ENCODE measurements around the gene SHB. TPM values are rescaled to one million over a fixed set of nuclear protein-coding genes. Genes with fewer than 3 reads are reported as not detected.
A peak's percentile ranks its signal among the peaks of the same experiment; 100 is the strongest.

Gene SHB
- total and polyA plus RNA-seq, 2 of the 13 experiments (the other 11 are each of a cell fraction or from before 2014, with no cell fraction given) = 19.4 to 20.7 TPM

DNA sequence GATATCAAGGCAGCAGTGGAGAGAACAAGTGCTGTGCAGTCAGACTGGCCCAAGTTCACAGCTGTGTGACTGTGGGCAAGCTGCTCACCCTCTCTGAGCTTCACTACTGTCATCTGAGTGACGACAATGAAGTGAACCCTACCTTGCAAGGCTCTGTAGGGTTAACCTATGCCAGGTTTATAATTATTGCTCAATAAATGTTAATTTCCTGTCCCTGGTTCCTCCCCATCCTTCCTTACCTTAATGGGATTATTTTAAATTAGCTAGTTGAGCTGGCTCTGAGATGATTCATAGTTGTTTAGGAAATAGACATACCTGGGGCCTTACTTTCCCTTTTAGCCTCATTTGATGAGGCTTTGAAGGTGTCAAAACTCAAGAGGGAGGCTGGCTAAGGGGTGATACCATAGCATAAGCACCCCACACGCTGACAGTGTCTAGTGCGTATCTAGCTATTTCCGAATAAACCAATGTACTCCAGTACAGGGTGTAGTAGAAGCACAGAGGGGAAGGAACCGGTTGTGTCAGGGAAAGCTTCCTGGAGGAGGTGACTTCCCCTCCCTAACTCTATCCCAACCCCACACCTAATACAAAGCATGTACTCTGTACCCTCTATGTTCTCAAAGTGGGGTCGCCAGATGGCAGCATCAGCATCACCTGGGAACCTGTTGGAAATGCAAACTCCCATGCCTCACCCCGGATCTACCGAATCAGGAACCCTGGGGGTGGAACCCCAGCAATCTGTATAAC, 101.8 kb downstream of the SHB start (continued):
- TF ChIP-seq, protein P1, sequence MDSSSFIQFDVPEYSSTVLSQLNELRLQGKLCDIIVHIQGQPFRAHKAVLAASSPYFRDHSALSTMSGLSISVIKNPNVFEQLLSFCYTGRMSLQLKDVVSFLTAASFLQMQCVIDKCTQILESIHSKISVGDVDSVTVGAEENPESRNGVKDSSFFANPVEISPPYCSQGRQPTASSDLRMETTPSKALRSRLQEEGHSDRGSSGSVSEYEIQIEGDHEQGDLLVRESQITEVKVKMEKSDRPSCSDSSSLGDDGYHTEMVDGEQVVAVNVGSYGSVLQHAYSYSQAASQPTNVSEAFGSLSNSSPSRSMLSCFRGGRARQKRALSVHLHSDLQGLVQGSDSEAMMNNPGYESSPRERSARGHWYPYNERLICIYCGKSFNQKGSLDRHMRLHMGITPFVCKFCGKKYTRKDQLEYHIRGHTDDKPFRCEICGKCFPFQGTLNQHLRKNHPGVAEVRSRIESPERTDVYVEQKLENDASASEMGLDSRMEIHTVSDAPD (CRISPR knock-in tag; IDR thresholded peaks at IDR 0.05) = no peak
- no peak for TF ChIP-seq ZNF737 (CRISPR knock-in tag; IDR thresholded peaks at IDR 0.05; ENCODE audit: borderline replicate concordance)
- TF ChIP-seq, protein P2, sequence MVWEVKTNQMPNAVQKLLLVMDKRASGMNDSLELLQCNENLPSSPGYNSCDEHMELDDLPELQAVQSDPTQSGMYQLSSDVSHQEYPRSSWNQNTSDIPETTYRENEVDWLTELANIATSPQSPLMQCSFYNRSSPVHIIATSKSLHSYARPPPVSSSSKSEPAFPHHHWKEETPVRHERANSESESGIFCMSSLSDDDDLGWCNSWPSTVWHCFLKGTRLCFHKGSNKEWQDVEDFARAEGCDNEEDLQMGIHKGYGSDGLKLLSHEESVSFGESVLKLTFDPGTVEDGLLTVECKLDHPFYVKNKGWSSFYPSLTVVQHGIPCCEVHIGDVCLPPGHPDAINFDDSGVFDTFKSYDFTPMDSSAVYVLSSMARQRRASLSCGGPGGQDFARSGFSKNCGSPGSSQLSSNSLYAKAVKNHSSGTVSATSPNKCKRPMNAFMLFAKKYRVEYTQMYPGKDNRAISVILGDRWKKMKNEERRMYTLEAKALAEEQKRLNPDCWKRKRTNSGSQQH (CRISPR knock-in tag; IDR thresholded peaks at IDR 0.05; ENCODE audit: low read depth) = no peak
- TF ChIP-seq, protein P3, sequence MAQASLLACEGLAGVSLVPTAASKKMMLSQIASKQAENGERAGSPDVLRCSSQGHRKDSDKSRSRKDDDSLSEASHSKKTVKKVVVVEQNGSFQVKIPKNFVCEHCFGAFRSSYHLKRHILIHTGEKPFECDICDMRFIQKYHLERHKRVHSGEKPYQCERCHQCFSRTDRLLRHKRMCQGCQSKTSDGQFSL (CRISPR knock-in tag; IDR thresholded peaks at IDR 0.05) = no peak
- TF ChIP-seq, protein P4, sequence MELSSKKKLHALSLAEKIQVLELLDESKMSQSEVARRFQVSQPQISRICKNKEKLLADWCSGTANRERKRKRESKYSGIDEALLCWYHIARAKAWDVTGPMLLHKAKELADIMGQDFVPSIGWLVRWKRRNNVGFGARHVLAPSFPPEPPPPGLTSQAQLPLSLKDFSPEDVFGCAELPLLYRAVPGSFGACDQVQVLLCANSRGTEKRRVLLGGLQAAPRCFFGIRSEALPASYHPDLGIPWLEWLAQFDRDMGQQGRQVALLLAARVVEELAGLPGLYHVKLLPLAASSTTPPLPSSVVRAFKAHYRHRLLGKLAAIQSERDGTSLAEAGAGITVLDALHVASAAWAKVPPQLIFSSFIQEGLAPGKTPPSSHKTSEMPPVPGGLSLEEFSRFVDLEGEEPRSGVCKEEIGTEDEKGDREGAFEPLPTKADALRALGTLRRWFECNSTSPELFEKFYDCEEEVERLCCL (CRISPR knock-in tag; IDR thresholded peaks at IDR 0.05; ENCODE audit: borderline replicate concordance) = no peak
- no peak for TF ChIP-seq CCDC6 (CRISPR knock-in tag; IDR thresholded peaks at IDR 0.05)
- TF ChIP-seq, protein P5, sequence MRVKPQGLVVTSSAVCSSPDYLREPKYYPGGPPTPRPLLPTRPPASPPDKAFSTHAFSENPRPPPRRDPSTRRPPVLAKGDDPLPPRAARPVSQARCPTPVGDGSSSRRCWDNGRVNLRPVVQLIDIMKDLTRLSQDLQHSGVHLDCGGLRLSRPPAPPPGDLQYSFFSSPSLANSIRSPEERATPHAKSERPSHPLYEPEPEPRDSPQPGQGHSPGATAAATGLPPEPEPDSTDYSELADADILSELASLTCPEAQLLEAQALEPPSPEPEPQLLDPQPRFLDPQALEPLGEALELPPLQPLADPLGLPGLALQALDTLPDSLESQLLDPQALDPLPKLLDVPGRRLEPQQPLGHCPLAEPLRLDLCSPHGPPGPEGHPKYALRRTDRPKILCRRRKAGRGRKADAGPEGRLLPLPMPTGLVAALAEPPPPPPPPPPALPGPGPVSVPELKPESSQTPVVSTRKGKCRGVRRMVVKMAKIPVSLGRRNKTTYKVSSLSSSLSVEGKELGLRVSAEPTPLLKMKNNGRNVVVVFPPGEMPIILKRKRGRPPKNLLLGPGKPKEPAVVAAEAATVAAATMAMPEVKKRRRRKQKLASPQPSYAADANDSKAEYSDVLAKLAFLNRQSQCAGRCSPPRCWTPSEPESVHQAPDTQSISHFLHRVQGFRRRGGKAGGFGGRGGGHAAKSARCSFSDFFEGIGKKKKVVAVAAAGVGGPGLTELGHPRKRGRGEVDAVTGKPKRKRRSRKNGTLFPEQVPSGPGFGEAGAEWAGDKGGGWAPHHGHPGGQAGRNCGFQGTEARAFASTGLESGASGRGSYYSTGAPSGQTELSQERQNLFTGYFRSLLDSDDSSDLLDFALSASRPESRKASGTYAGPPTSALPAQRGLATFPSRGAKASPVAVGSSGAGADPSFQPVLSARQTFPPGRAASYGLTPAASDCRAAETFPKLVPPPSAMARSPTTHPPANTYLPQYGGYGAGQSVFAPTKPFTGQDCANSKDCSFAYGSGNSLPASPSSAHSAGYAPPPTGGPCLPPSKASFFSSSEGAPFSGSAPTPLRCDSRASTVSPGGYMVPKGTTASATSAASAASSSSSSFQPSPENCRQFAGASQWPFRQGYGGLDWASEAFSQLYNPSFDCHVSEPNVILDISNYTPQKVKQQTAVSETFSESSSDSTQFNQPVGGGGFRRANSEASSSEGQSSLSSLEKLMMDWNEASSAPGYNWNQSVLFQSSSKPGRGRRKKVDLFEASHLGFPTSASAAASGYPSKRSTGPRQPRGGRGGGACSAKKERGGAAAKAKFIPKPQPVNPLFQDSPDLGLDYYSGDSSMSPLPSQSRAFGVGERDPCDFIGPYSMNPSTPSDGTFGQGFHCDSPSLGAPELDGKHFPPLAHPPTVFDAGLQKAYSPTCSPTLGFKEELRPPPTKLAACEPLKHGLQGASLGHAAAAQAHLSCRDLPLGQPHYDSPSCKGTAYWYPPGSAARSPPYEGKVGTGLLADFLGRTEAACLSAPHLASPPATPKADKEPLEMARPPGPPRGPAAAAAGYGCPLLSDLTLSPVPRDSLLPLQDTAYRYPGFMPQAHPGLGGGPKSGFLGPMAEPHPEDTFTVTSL (CRISPR knock-in tag; IDR thresholded peaks at IDR 0.05; ENCODE audit: borderline replicate concordance) = no peak
- TF ChIP-seq, protein P6, sequence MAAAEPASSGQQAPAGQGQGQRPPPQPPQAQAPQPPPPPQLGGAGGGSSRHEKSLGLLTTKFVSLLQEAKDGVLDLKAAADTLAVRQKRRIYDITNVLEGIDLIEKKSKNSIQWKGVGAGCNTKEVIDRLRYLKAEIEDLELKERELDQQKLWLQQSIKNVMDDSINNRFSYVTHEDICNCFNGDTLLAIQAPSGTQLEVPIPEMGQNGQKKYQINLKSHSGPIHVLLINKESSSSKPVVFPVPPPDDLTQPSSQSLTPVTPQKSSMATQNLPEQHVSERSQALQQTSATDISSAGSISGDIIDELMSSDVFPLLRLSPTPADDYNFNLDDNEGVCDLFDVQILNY (CRISPR knock-in tag; conservative IDR thresholded peaks at IDR 0.05) = no peak
- TF ChIP-seq IKZF4 (CRISPR knock-in tag; IDR thresholded peaks at IDR 0.05; ENCODE audit: borderline replicate concordance, low read depth, not compliant biosample characterization) = no peak
- no peak for TF ChIP-seq ZSCAN12 (CRISPR knock-in tag; IDR thresholded peaks at IDR 0.05)
- TF ChIP-seq SOX6 (IDR thresholded peaks at IDR 0.05) = no peak
- 0 out of 2 replicates have a peak, but pooled peaks have one; percentile 2 for TF ChIP-seq SOX6 (CRISPR knock-in tag; IDR thresholded peaks at IDR 0.05)
- no peak for TF ChIP-seq ZBTB20 (CRISPR knock-in tag; IDR thresholded peaks at IDR 0.05; ENCODE audit: borderline replicate concordance, low read depth)

All from HepG2 (cell line).